GM21381 (cell line): ENCODE data around the gene TSPAN3.

Experiments
- ATAC-seq: cut with Tn5 transposase; IDR thresholded peaks from one replicate; pipeline ENCODE4 v1.9.1; 2021; ENCODE audit warnings: mild to moderate bottlenecking, moderate library complexity; ENCODE audit not compliant: unreplicated experiment

The TSPAN3 gene

GRCh38 chr15:77057685-77058084, 13.2 kb downstream of the TSPAN3 start:
- ATAC-seq: no peak

GRCh38 chr15:77057072-77057471, 13.8 kb downstream of the TSPAN3 start:
- no peak for ATAC-seq

GRCh38 chr15:77053709-77054108, 17.2 kb downstream of the TSPAN3 start:
- ATAC-seq: no peak

- ATAC-seq: no peak
Measured at GRCh38 chr15:77052556-77052955, 18.4 kb downstream of the TSPAN3 start.

- ATAC-seq: no peak
Measured at GRCh38 chr15:77048135-77048876, 22.6 kb downstream of the TSPAN3 start.

- no peak for ATAC-seq
Measured at GRCh38 chr15:77046704-77047412, 24.1 kb downstream of the TSPAN3 start.

- ATAC-seq: no peak
Measured at GRCh38 chr15:77045985-77046384, 24.9 kb downstream of the TSPAN3 start.

GRCh38 chr15:77044228-77045042, 26.5 kb downstream of the TSPAN3 start:
- ATAC-seq: no peak

GRCh38 chr15:77042955-77043920, 27.7 kb downstream of the TSPAN3 start:
- no peak for ATAC-seq

GRCh38 chr15:77042245-77042919, 28.5 kb downstream of the TSPAN3 start:
- no peak for ATAC-seq

GRCh38 chr15:77040673-77041072, 30.2 kb downstream of the TSPAN3 start:
- no peak for ATAC-seq

- no peak for ATAC-seq
Measured at GRCh38 chr15:77039848-77040247, 31.1 kb downstream of the TSPAN3 start.

- no peak for ATAC-seq
Measured at GRCh38 chr15:77039217-77039533, 31.7 kb downstream of the TSPAN3 start.

GRCh38 chr15:77038312-77039216, 32.3 kb downstream of the TSPAN3 start:
- ATAC-seq: no peak

GRCh38 chr15:77037388-77038209, 33.3 kb downstream of the TSPAN3 start:
- ATAC-seq: no peak

- ATAC-seq: no peak
Measured at GRCh38 chr15:77036537-77037387, 34.1 kb downstream of the TSPAN3 start.

- ATAC-seq: no peak
Measured at GRCh38 chr15:77035999-77036471, 34.9 kb downstream of the TSPAN3 start.
